GM19240 (cell line): Measurements from ENCODE around the gene STK4.

Source experiments
- DNase-seq: peaks from one replicate; pipeline ENCODE4 v3.0.0; 2011; ENCODE audit warnings: low spot score; ENCODE audit not compliant: insufficient read length

STK4 gene

GRCh38 chr20:44954211-44954610 is 12.1 kb upstream of the STK4 start:
- no peak for DNase-seq

GRCh38 chr20:44955270-44955669 is 11.0 kb upstream of the STK4 start:
- DNase-seq = no peak

- DNase-seq = no peak
Observed at GRCh38 chr20:44956410-44956809, 9.9 kb upstream of the STK4 start.

GRCh38 chr20:44958276-44958675 is 8.0 kb upstream of the STK4 start:
- DNase-seq = no peak

GRCh38 chr20:44959082-44959637 is 7.2 kb upstream of the STK4 start:
- DNase-seq = no peak

GRCh38 chr20:44959638-44960102 is 6.6 kb upstream of the STK4 start:
- DNase-seq = no peak

GRCh38 chr20:44960103-44960852 is 6.0 kb upstream of the STK4 start, which contains the start of gene TOMM34:
TOMM34 (minus strand) TSS chr20:44960397; CDS start chr20:44960333, 64 bp downstream.
- peak; percentile 90 for DNase-seq

- no peak for DNase-seq
Observed at GRCh38 chr20:44961011-44961869, 5.1 kb upstream of the STK4 start.

GRCh38 chr20:44961870-44962267 is 4.4 kb upstream of the STK4 start:
- DNase-seq = no peak

GRCh38 chr20:44962483-44962882 is 3.8 kb upstream of the STK4 start:
- no peak for DNase-seq

- DNase-seq = no peak
Observed at GRCh38 chr20:44963325-44964215, 2.7 kb upstream of the STK4 start.

GRCh38 chr20:44965651-44966029 is 672 bp upstream of the STK4 start:
- DNase-seq = no peak

- DNase-seq = no peak
Observed at GRCh38 chr20:44967207-44967807, 995 bp downstream of the STK4 start.

- no peak for DNase-seq
Observed at GRCh38 chr20:44969300-44969894, 3.1 kb downstream of the STK4 start.

- no peak for DNase-seq
Observed at GRCh38 chr20:44970243-44970757, 4.0 kb downstream of the STK4 start.

- no peak for DNase-seq
Observed at GRCh38 chr20:44973053-44973452, 6.7 kb downstream of the STK4 start.

GRCh38 chr20:44976698-44977097 is 10.4 kb downstream of the STK4 start:
- DNase-seq = no peak

GRCh38 chr20:44979090-44979621 is 12.8 kb downstream of the STK4 start:
- no peak for DNase-seq

- no peak for DNase-seq
Observed at GRCh38 chr20:44981736-44982406, 15.6 kb downstream of the STK4 start.
